Smooth muscle cell (in vitro differentiated cells): ENCODE measurements around the gene SORL1. TPM values are rescaled to one million over a fixed set of nuclear protein-coding genes. Genes with fewer than 3 reads are reported as not detected.

Experiments used
- DNase-seq: peaks from one replicate; lab custom pipeline; 2025; ENCODE audit not compliant: unreplicated experiment; lab: John Stamatoyannopoulos, UW
- H2AFZ ChIP-seq: fragments of 200-600 bp; sonication (generic); 2 replicates; pipeline ENCODE4 v1.6.0; 2016; ENCODE audit warnings: antibody characterized with exemption, low read depth, mild to moderate bottlenecking
- H3F3A ChIP-seq: fragments of 200-600 bp; sonication (generic); 2 replicates; pipeline ENCODE4 v1.6.0; 2017; ENCODE audit warnings: antibody characterized with exemption, low read depth
- H3K27ac ChIP-seq: fragments of 200-600 bp; sonication (generic); 2 replicates; pipeline ENCODE4 v1.5.1; 2016; ENCODE audit warnings: low read depth, mild to moderate bottlenecking
- H3K27me3 ChIP-seq: fragments of 200-600 bp; sonication (generic); 2 replicates; pipeline ENCODE4 v1.6.1; 2016; ENCODE audit warnings: low read depth, mild to moderate bottlenecking
- H3K36me3 ChIP-seq: fragments of 200-600 bp; sonication (generic); 2 replicates; pipeline ENCODE4 v1.5.1; 2016; ENCODE audit warnings: low read depth
- H3K4me1 ChIP-seq: fragments of 200-600 bp; sonication (generic); 2 replicates; pipeline ENCODE4 v1.5.1; 2016; ENCODE audit warnings: low read depth
- H3K4me2 ChIP-seq: fragments of 200-600 bp; sonication (generic); 2 replicates; pipeline ENCODE4 v1.6.0; 2016; ENCODE audit warnings: mild to moderate bottlenecking
- H3K4me3 ChIP-seq: fragments of 200-600 bp; sonication (generic); 2 replicates; pipeline ENCODE4 v1.5.1; 2016; ENCODE audit warnings: mild to moderate bottlenecking
- H3K79me2 ChIP-seq: fragments of 200-600 bp; sonication (generic); 2 replicates; pipeline ENCODE4 v1.6.0; 2016; ENCODE audit warnings: low read depth, mild to moderate bottlenecking
- H3K9ac ChIP-seq: fragments of 200-600 bp; sonication (generic); 2 replicates; pipeline ENCODE4 v1.6.0; 2016; ENCODE audit warnings: low read depth
- H3K9me3 ChIP-seq: fragments of 200-600 bp; sonication (generic); replicated peaks from 2 replicates; pipeline ENCODE4 v1.5.1; 2016; ENCODE audit warnings: low read depth
- H4K20me1 ChIP-seq: fragments of 200-600 bp; sonication (generic); 2 replicates; pipeline ENCODE4 v1.6.0; 2016; ENCODE audit warnings: low read depth
- WGBS: methylation state at CpG from one replicate; pipeline ENCODE4 v1.1.7; 2016; ENCODE audit warnings: low lambda C conversion rate; 5-methylcytosine and 5-hydroxymethylcytosine counted together
- polyA plus RNA-seq: library from polyadenylated mRNA; unstranded; fragments of >200 nt; fragmentation: Nextera tagmentation; extraction: Ambion mirVana; gene quantifications from 2 replicates; pipeline ENCODE4 v1.2.1, GENCODE V29; 2016
- total RNA-seq: library from RNA; depleted of rRNA; stranded (reverse); fragments of >200 nt; gene quantifications from 2 replicates; pipeline ENCODE4 v1.2.3, GENCODE V29; 2014
- TF ChIP-seq, protein P1 (sequence below): fragments of 200-600 bp; sonication (generic); IDR thresholded peaks from 2 replicates; pipeline ENCODE4 v1.5.1; 2017; ENCODE audit warnings: borderline replicate concordance, mild to moderate bottlenecking, antibody characterized with exemption; ENCODE audit not compliant: insufficient read depth, poor library complexity, severe bottlenecking

The SORL1 gene
- total and polyA plus RNA-seq, 2 experiments from 2014 or later = 1.2 to 5.8 TPM

DNA sequence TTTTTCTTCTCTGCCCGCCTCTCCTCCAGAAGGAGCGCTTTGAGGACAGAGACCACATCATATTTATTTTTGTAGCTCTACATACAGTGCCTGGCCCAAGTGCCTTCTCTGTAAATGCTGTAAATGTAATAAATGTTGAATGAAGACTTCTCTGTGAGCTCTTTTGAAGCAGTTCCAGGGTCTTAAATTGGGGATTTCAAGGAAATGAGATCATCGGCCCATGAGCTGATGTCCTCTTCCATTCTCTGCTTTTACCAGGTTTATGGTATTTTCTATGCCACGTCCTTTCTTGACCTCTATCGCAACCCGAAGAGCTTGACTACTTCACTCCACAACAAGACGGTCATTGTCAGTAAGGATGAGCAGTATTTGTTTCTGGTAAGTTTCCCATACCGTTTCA is 166.4 kb downstream of the SORL1 start:
- H3K79me2 ChIP-seq = no peaks in the 10 kb centered on the region
- H2AFZ ChIP-seq = no peak overlapping the region
- TF ChIP-seq, protein P1, sequence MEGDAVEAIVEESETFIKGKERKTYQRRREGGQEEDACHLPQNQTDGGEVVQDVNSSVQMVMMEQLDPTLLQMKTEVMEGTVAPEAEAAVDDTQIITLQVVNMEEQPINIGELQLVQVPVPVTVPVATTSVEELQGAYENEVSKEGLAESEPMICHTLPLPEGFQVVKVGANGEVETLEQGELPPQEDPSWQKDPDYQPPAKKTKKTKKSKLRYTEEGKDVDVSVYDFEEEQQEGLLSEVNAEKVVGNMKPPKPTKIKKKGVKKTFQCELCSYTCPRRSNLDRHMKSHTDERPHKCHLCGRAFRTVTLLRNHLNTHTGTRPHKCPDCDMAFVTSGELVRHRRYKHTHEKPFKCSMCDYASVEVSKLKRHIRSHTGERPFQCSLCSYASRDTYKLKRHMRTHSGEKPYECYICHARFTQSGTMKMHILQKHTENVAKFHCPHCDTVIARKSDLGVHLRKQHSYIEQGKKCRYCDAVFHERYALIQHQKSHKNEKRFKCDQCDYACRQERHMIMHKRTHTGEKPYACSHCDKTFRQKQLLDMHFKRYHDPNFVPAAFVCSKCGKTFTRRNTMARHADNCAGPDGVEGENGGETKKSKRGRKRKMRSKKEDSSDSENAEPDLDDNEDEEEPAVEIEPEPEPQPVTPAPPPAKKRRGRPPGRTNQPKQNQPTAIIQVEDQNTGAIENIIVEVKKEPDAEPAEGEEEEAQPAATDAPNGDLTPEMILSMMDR = no peak
- 87% methylated on average over 8 of the region's 8 CpGs for WGBS
- DNase-seq = no peak
- no peaks in the 10 kb centered on the region for H3K9me3 ChIP-seq
- H3K9ac ChIP-seq = no peak overlapping the region
- no peak overlapping the region for H3K4me3 ChIP-seq
- no peaks in the 10 kb centered on the region for H3K36me3 ChIP-seq
- H4K20me1 ChIP-seq = no peaks in the 10 kb centered on the region
- no peaks in the 10 kb centered on the region for H3F3A ChIP-seq
- no peak overlapping the region for H3K27ac ChIP-seq
- no peak overlapping the region for H3K4me2 ChIP-seq
- H3K27me3 ChIP-seq = no peaks in the 10 kb centered on the region
- H3K4me1 ChIP-seq = no peaks in the 10 kb centered on the region

DNA sequence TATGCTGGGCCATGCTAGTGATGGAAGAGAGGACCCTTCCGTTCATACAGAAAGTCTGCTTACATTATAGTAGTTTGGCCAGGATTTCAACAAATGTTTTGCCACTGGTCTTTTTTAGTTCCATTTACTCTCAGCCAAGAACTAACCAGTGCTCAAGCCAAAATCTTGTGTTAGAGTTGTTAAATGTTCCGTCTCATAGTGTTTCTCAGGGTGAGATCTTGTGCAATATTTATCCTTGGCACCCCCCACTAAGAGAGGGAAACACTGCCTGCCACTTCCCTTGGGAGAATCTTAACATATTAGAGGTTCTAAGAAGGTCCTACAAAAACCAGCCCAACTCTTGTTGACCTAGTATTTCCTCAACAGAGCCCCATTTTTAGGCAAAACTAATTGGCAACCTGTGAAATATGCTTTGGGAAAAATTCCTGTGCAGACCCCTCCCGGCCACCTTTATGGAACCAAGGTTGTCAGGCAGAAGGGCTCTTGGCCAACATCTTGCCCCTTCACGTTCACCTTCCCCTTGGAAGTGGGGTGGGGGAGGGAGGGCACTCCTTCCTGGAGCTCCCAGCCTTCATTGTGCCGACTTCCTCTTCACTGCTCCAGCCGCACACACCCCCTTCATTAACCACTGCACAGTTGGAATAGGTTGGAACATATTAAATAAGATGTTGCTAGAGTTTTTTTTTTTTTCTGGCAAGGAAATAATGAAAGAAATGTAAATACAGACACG is 173.8 kb downstream of the SORL1 start:
- Histone ChIP-seq H3K9me3 (no peaks in the 10 kb centered on the region), H3K4me1 (no peaks in the 10 kb centered on the region), H3K9ac (no peak overlapping the region), H3F3A (peaks cover 4% of the 10 kb centered on the region), H3K27me3 (no peaks in the 10 kb centered on the region), H3K27ac (no peak overlapping the region), H2AFZ (no peak overlapping the region), H4K20me1 (no peaks in the 10 kb centered on the region), H3K36me3 (no peaks in the 10 kb centered on the region), H3K4me2 (no peak overlapping the region), H3K4me3 (no peak overlapping the region), H3K79me2 (no peaks in the 10 kb centered on the region)
- no peak for DNase-seq
- WGBS = 94% methylated on average over 7 of the region's 7 CpGs
- TF ChIP-seq, protein P1 = no peak

DNA sequence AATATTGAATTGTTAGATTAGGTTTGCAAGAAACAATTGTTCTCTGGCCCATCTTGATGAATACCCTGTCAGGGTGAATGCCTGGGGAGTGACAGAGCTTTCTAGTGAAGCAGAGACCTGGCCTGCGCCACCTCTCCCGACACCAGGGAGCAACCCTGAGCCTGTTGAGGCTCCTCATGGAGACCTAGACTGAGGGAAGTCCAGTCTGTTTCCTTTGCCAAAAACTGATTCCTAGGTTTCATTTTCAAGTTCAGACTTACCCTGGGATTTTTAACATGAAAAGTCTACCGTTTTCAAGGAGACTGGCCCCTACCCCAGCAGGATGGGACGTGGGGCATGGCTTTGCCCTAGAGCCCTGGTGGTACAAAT is 174.4 kb downstream of the SORL1 start:
- no peaks in the 10 kb centered on the region for H3K79me2 ChIP-seq
- H3K27ac ChIP-seq = no peak overlapping the region
- WGBS = 92% methylated on average over 4 of the region's 4 CpGs
- no peaks in the 10 kb centered on the region for H4K20me1 ChIP-seq
- no peak overlapping the region for H3K4me3 ChIP-seq
- no peaks in the 10 kb centered on the region for H3K27me3 ChIP-seq
- no peak overlapping the region for H3K9ac ChIP-seq
- TF ChIP-seq, protein P1 = no peak
- H3K36me3 ChIP-seq = no peaks in the 10 kb centered on the region
- H3F3A ChIP-seq = peaks cover 4% of the 10 kb centered on the region
- no peak overlapping the region for H2AFZ ChIP-seq
- no peak for DNase-seq
- no peaks in the 10 kb centered on the region for H3K9me3 ChIP-seq
- no peak overlapping the region for H3K4me2 ChIP-seq
- H3K4me1 ChIP-seq = no peaks in the 10 kb centered on the region

DNA sequence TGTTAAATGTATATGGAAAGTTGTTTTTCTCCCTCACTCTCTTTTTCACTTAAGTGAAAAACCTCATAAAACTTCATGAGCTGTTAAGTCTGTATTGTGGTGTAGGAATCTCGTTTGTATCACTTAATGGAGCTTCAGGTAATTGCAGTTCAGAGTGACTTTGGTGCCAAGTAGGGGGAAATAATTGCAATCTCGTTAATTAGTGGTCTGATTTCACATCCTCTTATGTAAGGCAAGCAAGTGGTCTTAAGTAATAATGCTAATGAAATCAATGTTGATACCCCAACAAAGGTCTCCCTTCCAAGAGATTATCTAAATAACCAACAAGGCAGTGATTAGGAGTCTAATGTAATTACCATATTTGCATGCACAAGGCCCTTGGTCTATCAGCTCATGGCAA is 174.9 kb downstream of the SORL1 start:
- H3K4me1 ChIP-seq = no peaks in the 10 kb centered on the region
- H3K9ac ChIP-seq = no peak overlapping the region
- no peak overlapping the region for H3K4me3 ChIP-seq
- no peaks in the 10 kb centered on the region for H3K9me3 ChIP-seq
- H3K79me2 ChIP-seq = no peaks in the 10 kb centered on the region
- no peak for DNase-seq
- no peak overlapping the region for H3K27ac ChIP-seq
- H4K20me1 ChIP-seq = no peaks in the 10 kb centered on the region
- H2AFZ ChIP-seq = no peak overlapping the region
- TF ChIP-seq, protein P1 = no peak
- no peak overlapping the region for H3K4me2 ChIP-seq
- H3F3A ChIP-seq = peaks cover 4% of the 10 kb centered on the region
- H3K27me3 ChIP-seq = no peaks in the 10 kb centered on the region
- WGBS = 66% methylated on average over 2 of the region's 2 CpGs
- H3K36me3 ChIP-seq = no peaks in the 10 kb centered on the region
